ENCODE results near the gene UBE2M. TPM values are rescaled to one million over a fixed set of nuclear protein-coding genes. Genes with fewer than 3 reads are reported as not detected.
"Not testable (repeated sequence)": the region's sequence is repeated elsewhere in the genome, so short reads cannot be mapped to it uniquely, and the experiment has no call there.

The UBE2M gene
- total and polyA plus RNA-seq, 8 donors: 22.0 to 33.0 (median 25.3) TPM

- intact Hi-C loops (cut with DNase I): no loop called here
- DNase-seq: no peak
- Histone ChIP-seq H3K36me3 (no peaks in the 10 kb centered on the region), H3K27me3 (no peaks in the 10 kb centered on the region), H3K9me3 (no peaks in the 10 kb centered on the region), H3K4me3 (no peak overlapping the region), H3K27ac (no peak overlapping the region), H3K4me1 (peaks cover 0 to 7% (median 0%) of the 10 kb centered on the region in 3 donors)
- WGBS, 2 donors: 82 to 90% methylated on average over 11 of the region's 11 CpGs
- no peak for FAIRE-seq
- TF ChIP-seq CTCF (IDR thresholded peaks at IDR 0.05): no peak
- ATAC-seq: no peak
Observed at GRCh38 chr19:58509731-58510083, 48.7 kb downstream of the UBE2M start.

DNA sequence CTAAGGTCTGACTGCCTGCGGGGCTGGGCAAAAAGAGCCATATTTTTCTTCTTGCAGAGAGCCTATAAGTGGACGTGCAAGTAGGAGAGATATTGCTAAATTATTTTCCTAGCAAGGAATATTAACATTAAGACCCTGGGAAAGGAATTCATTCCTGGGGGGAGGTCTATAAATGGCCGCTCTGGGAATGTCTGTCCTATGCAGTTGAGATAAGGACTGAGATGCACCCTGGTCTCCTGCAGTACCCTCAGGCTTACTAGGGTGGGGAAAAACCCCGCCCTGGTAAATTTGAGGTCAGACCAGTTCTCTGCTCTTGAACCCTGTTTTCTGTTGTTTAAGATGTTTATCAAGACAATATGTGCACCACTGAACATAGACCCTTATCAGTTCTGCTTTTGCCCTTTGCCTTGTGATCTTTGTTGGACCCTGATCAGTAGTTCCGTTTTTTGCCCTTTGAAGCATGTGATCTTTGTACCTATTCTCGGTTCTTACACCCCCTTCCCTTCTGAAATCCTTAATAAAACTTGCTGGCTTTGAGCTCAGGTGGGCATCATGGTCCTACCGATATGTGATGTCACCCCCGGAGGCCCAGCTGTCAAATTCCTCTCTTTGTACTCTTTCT lies 50.7 kb downstream of the UBE2M start:
- H3K4me3 ChIP-seq; DNase-seq; H3K27me3 ChIP-seq; intact Hi-C loops (cut with DNase I); H3K9me3 ChIP-seq; H3K36me3 ChIP-seq; H3K4me1 ChIP-seq; H3K27ac ChIP-seq; FAIRE-seq; ATAC-seq: not testable (repeated sequence)
- WGBS, 2 donors: 68 to 71% methylated on average over 7 of the region's 8 CpGs

Small RNA genes within 50 kb of the gene (microRNA-seq; reads per million reads assigned to microRNA genes)
- gene MIR6807: 0 reads per million in 2 donors

Other genes with a start within 250 kb of the UBE2M start
- gene ZSCAN22, start 231.6 kb downstream of the UBE2M start, total RNA-seq: 1 to 10 TPM in 4 of 6 donors, under 1 TPM in 2; 0.97 to 2.5 (median 1.6) TPM
- under 1 TPM; 0.65 to 0.87 TPM for gene ZSCAN22, start 231.6 kb downstream of the UBE2M start, polyA plus RNA-seq
- 10 to 100 TPM in 1 of 6 donors, 1 to 10 TPM in 5; 3.3 to 10.6 (median 5.9) TPM for gene A1BG, start 205.1 kb downstream of the UBE2M start, total RNA-seq
- gene A1BG, start 205.1 kb downstream of the UBE2M start, polyA plus RNA-seq: 10 to 100 TPM; 22.3 to 49.0 TPM
- 1 to 10 TPM in 5 of 6 donors, under 1 TPM in 1; 0.95 to 2.0 (median 1.4) TPM for gene ZNF497, start 195.9 kb downstream of the UBE2M start, total RNA-seq
- gene ZNF497, start 195.9 kb downstream of the UBE2M start, polyA plus RNA-seq: 1 to 10 TPM; 4.7 to 5.3 TPM
- 1 to 10 TPM; 1.1 to 1.9 (median 1.7) TPM for gene ZNF837, start 177.6 kb downstream of the UBE2M start, total RNA-seq
- 1 to 10 TPM; 3.1 to 3.8 TPM for gene ZNF837, start 177.6 kb downstream of the UBE2M start, polyA plus RNA-seq
- gene RPS5, start 171.3 kb downstream of the UBE2M start, total RNA-seq: 1,000 to 10,000 TPM in 2 of 6 donors, 100 to 1,000 TPM in 4; 637 to 1,373 (median 887) TPM
- gene RPS5, start 171.3 kb downstream of the UBE2M start, polyA plus RNA-seq: 100 to 1,000 TPM; 699 to 891 TPM
- not detected for gene RNF225, start 163.0 kb downstream of the UBE2M start, total RNA-seq
- not detected for gene RNF225, start 163.0 kb downstream of the UBE2M start, polyA plus RNA-seq
- gene ZNF584, start 150.0 kb downstream of the UBE2M start, total RNA-seq: 1 to 10 TPM; 4.3 to 8.5 (median 5.1) TPM
- 1 to 10 TPM; 4.1 to 6.5 TPM for gene ZNF584, start 150.0 kb downstream of the UBE2M start, polyA plus RNA-seq
- gene ZNF132, start 118.5 kb downstream of the UBE2M start, total RNA-seq: 1 to 10 TPM; 1.4 to 6.1 (median 2.1) TPM
- gene ZNF132, start 118.5 kb downstream of the UBE2M start, polyA plus RNA-seq: 1 to 10 TPM; 1.1 to 2.0 TPM
- 1 to 10 TPM; 3.5 to 5.6 (median 4.2) TPM for gene ZNF324B, start 107.0 kb downstream of the UBE2M start, total RNA-seq
- gene ZNF324B, start 107.0 kb downstream of the UBE2M start, polyA plus RNA-seq: 1 to 10 TPM; 3.0 to 4.5 TPM
- 1 to 10 TPM; 4.2 to 7.3 (median 6.3) TPM for gene ZNF324, start 91.5 kb downstream of the UBE2M start, total RNA-seq
- 1 to 10 TPM; 3.5 to 5.5 TPM for gene ZNF324, start 91.5 kb downstream of the UBE2M start, polyA plus RNA-seq
- 1 to 10 TPM; 4.4 to 6.6 (median 5.1) TPM for gene ZNF446, start 82.3 kb downstream of the UBE2M start, total RNA-seq
- gene ZNF446, start 82.3 kb downstream of the UBE2M start, polyA plus RNA-seq: 10 to 100 TPM; 19.9 to 23.6 TPM
- gene SLC27A5, start 46.6 kb downstream of the UBE2M start, total RNA-seq: 1 to 10 TPM; 3.0 to 6.7 (median 5.0) TPM
- gene SLC27A5, start 46.6 kb downstream of the UBE2M start, polyA plus RNA-seq: 10 to 100 TPM; 12.8 to 15.6 TPM
- gene ZBTB45, start 38.8 kb downstream of the UBE2M start, total RNA-seq: 1 to 10 TPM; 4.3 to 9.3 (median 6.3) TPM
- 1 to 10 TPM; 5.8 to 7.5 TPM for gene ZBTB45, start 38.8 kb downstream of the UBE2M start, polyA plus RNA-seq
- 100 to 1,000 TPM; 128 to 212 (median 174) TPM for gene TRIM28, start 14.5 kb downstream of the UBE2M start, total RNA-seq
- gene TRIM28, start 14.5 kb downstream of the UBE2M start, polyA plus RNA-seq: 100 to 1,000 TPM; 189 to 208 TPM
- gene CHMP2A, start 3.5 kb downstream of the UBE2M start, total RNA-seq: 10 to 100 TPM; 45.8 to 68.0 (median 58.4) TPM
- 100 to 1,000 TPM; 108 to 118 TPM for gene CHMP2A, start 3.5 kb downstream of the UBE2M start, polyA plus RNA-seq
- 10 to 100 TPM in 5 of 6 donors, 1 to 10 TPM in 1; 9.8 to 25.0 (median 11.6) TPM for gene MZF1, start 14.7 kb upstream of the UBE2M start, total RNA-seq
- gene MZF1, start 14.7 kb upstream of the UBE2M start, polyA plus RNA-seq: 10 to 100 TPM; 53.9 to 70.2 TPM